GM21786 (cell line): ENCODE results near the gene CNPY4.
A peak's percentile ranks its signal among the peaks of the same experiment; 100 is the strongest.
"Not testable (repeated sequence)": the region's sequence is repeated elsewhere in the genome, so short reads cannot be mapped to it uniquely, and the experiment has no call there.

ENCODE experiments used
- ATAC-seq: cut with Tn5 transposase; IDR thresholded peaks from one replicate; pipeline ENCODE4 v1.9.1; 2021; ENCODE audit not compliant: unreplicated experiment

Gene CNPY4

GRCh38 chr7:100146350-100146749 lies 26.9 kb downstream of the CNPY4 start:
- ATAC-seq: not testable (repeated sequence)

- ATAC-seq: no peak
Observed at GRCh38 chr7:100147278-100147677, 27.8 kb downstream of the CNPY4 start.

GRCh38 chr7:100148225-100148558 lies 28.8 kb downstream of the CNPY4 start:
- no peak for ATAC-seq

GRCh38 chr7:100148559-100149328 lies 29.3 kb downstream of the CNPY4 start, which contains the start of gene LAMTOR4:
Gene LAMTOR4 (plus strand): TSS chr7:100148918. CDS start chr7:100148973, 55 bp downstream.
- ATAC-seq: peak; percentile 98

GRCh38 chr7:100152404-100152803 lies 33.0 kb downstream of the CNPY4 start:
- ATAC-seq: no peak

GRCh38 chr7:100152937-100153666 lies 33.7 kb downstream of the CNPY4 start:
- ATAC-seq: no peak

GRCh38 chr7:100153708-100154535 lies 34.5 kb downstream of the CNPY4 start:
- no peak for ATAC-seq

- ATAC-seq: no peak
Observed at GRCh38 chr7:100154651-100155491, 35.4 kb downstream of the CNPY4 start.

- no peak for ATAC-seq
Observed at GRCh38 chr7:100155553-100156317, 36.3 kb downstream of the CNPY4 start.

- no peak for ATAC-seq
Observed at GRCh38 chr7:100156331-100157068, 37.1 kb downstream of the CNPY4 start.

GRCh38 chr7:100157069-100157333 lies 37.6 kb downstream of the CNPY4 start:
- ATAC-seq: no peak

- ATAC-seq: no peak
Observed at GRCh38 chr7:100157334-100158228, 38.1 kb downstream of the CNPY4 start.

GRCh38 chr7:100158229-100159098 lies 39.0 kb downstream of the CNPY4 start, which contains the start of gene TRAPPC14:
Gene TRAPPC14 (minus strand): TSS chr7:100158723. CDS start chr7:100158499, 224 bp downstream.
- peak; percentile 75 for ATAC-seq

- ATAC-seq: no peak
Observed at GRCh38 chr7:100159099-100159623, 39.7 kb downstream of the CNPY4 start.

GRCh38 chr7:100160067-100160466 lies 40.6 kb downstream of the CNPY4 start:
- no peak for ATAC-seq

GRCh38 chr7:100163006-100163531 lies 43.6 kb downstream of the CNPY4 start:
- no peak for ATAC-seq

- ATAC-seq: no peak
Observed at GRCh38 chr7:100163871-100164270, 44.4 kb downstream of the CNPY4 start.
